ACHN (cell line): ENCODE measurements around the gene RABAC1.
"Not testable (repeated sequence)": the region's sequence is repeated elsewhere in the genome, so short reads cannot be mapped to it uniquely, and the experiment has no call there.

Source experiments
- DNase-seq: peaks from one replicate; pipeline ENCODE4 v3.0.0-alpha.2; 2015
- in situ Hi-C: cut with HindIII; loops from 2 replicates; pipeline ENCODE4 v1.10.0; 2017; ENCODE audit warnings: low sequenced_read_pairs, low pct_ligation_motif_present, low pct_unique_long_range_greater_than_20kb

RABAC1 gene

GRCh38 chr19:41959056-41960053, at the start of gene RABAC1:
RABAC1 (minus strand) TSS chr19:41959321; CDS start chr19:41959292, 29 bp downstream.
- DNase-seq, result peak; percentile 86
- in situ Hi-C loops, result no loop called here

GRCh38 chr19:42006569-42006968, 47.4 kb upstream of the RABAC1 start:
- no peak for DNase-seq
- in situ Hi-C loops, result no loop called here

GRCh38 chr19:42005504-42005903, 46.4 kb upstream of the RABAC1 start:
- no peak for DNase-seq
- in situ Hi-C loops, result no loop called here

- in situ Hi-C loops, result no loop called here
- no peak for DNase-seq
Observed at GRCh38 chr19:42003506-42004294, 44.6 kb upstream of the RABAC1 start.

- in situ Hi-C loops, result no loop called here
- no peak for DNase-seq
Observed at GRCh38 chr19:41999878-42000208, 40.7 kb upstream of the RABAC1 start.

- DNase-seq, result no peak
- in situ Hi-C loops, result no loop called here
Observed at GRCh38 chr19:41999071-41999877, 40.2 kb upstream of the RABAC1 start.

- in situ Hi-C loops, result no loop called here
Observed at GRCh38 chr19:41998246-41999020, 39.3 kb upstream of the RABAC1 start.

GRCh38 chr19:41997851-41998229, 38.7 kb upstream of the RABAC1 start:
- in situ Hi-C loops, result no loop called here
- no peak for DNase-seq

More at GRCh38 chr19:41998246-41999020, 39.3 kb upstream of the RABAC1 start:
- DNase-seq, result peak; percentile 56

GRCh38 chr19:41997121-41997850, 38.2 kb upstream of the RABAC1 start:
- in situ Hi-C loops, result no loop called here
- DNase-seq, result peak; percentile 48

- in situ Hi-C loops, result no loop called here
Observed at GRCh38 chr19:41995959-41996797, 37.1 kb upstream of the RABAC1 start.

GRCh38 chr19:41994994-41995958, 36.2 kb upstream of the RABAC1 start:
- DNase-seq, result no peak
- in situ Hi-C loops, result no loop called here

More at GRCh38 chr19:41995959-41996797, 37.1 kb upstream of the RABAC1 start:
- no peak for DNase-seq

GRCh38 chr19:41994521-41994971, 35.4 kb upstream of the RABAC1 start:
- no peak for DNase-seq
- in situ Hi-C loops, result no loop called here

GRCh38 chr19:41993612-41994483, 34.7 kb upstream of the RABAC1 start, which contains the start of gene ATP1A3:
ATP1A3 (minus strand) TSS chr19:41994230; CDS start chr19:41994076, 154 bp downstream.
- in situ Hi-C loops, result no loop called here
- DNase-seq, result peak; percentile 60

GRCh38 chr19:41991925-41992569, 32.9 kb upstream of the RABAC1 start:
- in situ Hi-C loops, result not testable (repeated sequence)

More at GRCh38 chr19:41991925-41992569, 32.9 kb upstream of the RABAC1 start:
- DNase-seq, result not testable (repeated sequence)
